Mucosa of descending colon (tissue), 3 donors: ENCODE results near the gene CDC42BPG. TPM values are rescaled to one million over a fixed set of nuclear protein-coding genes. Genes with fewer than 3 reads are reported as not detected.

Experiments
- ATAC-seq: fragments of 200-7000 bp; cut with Tn5 transposase; one replicate; pipeline ENCODE4 v1.9.1; 2020; ENCODE audit warnings: mild to moderate bottlenecking, moderate library complexity
- DNase-seq, 3 donors: peaks; one replicate each; pipeline ENCODE4 v3.0.0-alpha.2; 2020
- H3K36me3 ChIP-seq: fragments of 200-600 bp; one replicate; pipeline ENCODE4 v1.8.0; 2021; ENCODE audit warnings: low read depth, mild to moderate bottlenecking
- H3K4me1 ChIP-seq: fragments of 200-600 bp; one replicate; pipeline ENCODE4 v1.8.0; 2021; ENCODE audit warnings: low read depth, mild to moderate bottlenecking
- H3K4me3 ChIP-seq: fragments of 200-600 bp; one replicate; pipeline ENCODE4 v1.8.0; 2021; ENCODE audit warnings: mild to moderate bottlenecking
- H3K9me3 ChIP-seq: fragments of 200-600 bp; one replicate; pipeline ENCODE4 v1.8.0; 2021; ENCODE audit warnings: mild to moderate bottlenecking
- intact Hi-C, 2 donors: fragments of 100-400 bp; cut with DNase I in 1 of 2; cut with micrococcal nuclease in 1 of 2; formaldehyde crosslinking; loops; one replicate each; pipeline versions ENCODE4 v1.11.0 to v1.11.1; 2022; cut with DNase I, micrococcal nuclease
- total RNA-seq, 3 donors: library from RNA; stranded (reverse); fragmentation: NEBNext Ultra II Directional in 2 of 3; extraction: Animal tissue kit (Norgen Biotek cat#: 25700) in 2 of 3; gene quantifications; one replicate each; pipeline versions ENCODE4 v1.2.1 to v1.2.4, GENCODE V29; 2021 to 2023
- TF ChIP-seq, protein P1 (sequence below): fragments of 200-600 bp; IDR thresholded peaks from one replicate; pipeline ENCODE4 v1.8.0; 2022; ENCODE audit warnings: antibody characterized with exemption, mild to moderate bottlenecking
- donor health status: DM: no; HTN: no; CAD: no; lungs with moderate emphysema.
- donor health status: DM: no; HTN: no; CAD: no.
- donor health status: DM: no; HTN: yes; CAD: no.

The CDC42BPG gene
- total RNA-seq, 3 donors from 2014 or later, result 24.3 to 73.1 (median 32.3) TPM

GRCh38 chr11:64813826-64814225 lies 30.6 kb downstream of the CDC42BPG start:
- Histone ChIP-seq H3K36me3 (no peaks in the 10 kb centered on the region), H3K4me3 (no peak overlapping the region), H3K9me3 (no peaks in the 10 kb centered on the region), H3K4me1 (peaks cover 12% of the 10 kb centered on the region)
- TF ChIP-seq, protein P1, sequence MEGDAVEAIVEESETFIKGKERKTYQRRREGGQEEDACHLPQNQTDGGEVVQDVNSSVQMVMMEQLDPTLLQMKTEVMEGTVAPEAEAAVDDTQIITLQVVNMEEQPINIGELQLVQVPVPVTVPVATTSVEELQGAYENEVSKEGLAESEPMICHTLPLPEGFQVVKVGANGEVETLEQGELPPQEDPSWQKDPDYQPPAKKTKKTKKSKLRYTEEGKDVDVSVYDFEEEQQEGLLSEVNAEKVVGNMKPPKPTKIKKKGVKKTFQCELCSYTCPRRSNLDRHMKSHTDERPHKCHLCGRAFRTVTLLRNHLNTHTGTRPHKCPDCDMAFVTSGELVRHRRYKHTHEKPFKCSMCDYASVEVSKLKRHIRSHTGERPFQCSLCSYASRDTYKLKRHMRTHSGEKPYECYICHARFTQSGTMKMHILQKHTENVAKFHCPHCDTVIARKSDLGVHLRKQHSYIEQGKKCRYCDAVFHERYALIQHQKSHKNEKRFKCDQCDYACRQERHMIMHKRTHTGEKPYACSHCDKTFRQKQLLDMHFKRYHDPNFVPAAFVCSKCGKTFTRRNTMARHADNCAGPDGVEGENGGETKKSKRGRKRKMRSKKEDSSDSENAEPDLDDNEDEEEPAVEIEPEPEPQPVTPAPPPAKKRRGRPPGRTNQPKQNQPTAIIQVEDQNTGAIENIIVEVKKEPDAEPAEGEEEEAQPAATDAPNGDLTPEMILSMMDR, result no peak
- ATAC-seq, result no peak
- DNase-seq, result no peak
- intact Hi-C loops, result no loop called here

GRCh38 chr11:64810891-64811272 lies 33.6 kb downstream of the CDC42BPG start:
- intact Hi-C loops, result no loop called here
- TF ChIP-seq, protein P1, result no peak
- Histone ChIP-seq H3K9me3 (no peaks in the 10 kb centered on the region), H3K4me1 (peaks cover 12% of the 10 kb centered on the region), H3K4me3 (peak overlapping the region; percentile 51), H3K36me3 (no peaks in the 10 kb centered on the region)
- ATAC-seq (peak; percentile 31), DNase-seq (peak; percentile 45 to 60 (median 58))

DNA sequence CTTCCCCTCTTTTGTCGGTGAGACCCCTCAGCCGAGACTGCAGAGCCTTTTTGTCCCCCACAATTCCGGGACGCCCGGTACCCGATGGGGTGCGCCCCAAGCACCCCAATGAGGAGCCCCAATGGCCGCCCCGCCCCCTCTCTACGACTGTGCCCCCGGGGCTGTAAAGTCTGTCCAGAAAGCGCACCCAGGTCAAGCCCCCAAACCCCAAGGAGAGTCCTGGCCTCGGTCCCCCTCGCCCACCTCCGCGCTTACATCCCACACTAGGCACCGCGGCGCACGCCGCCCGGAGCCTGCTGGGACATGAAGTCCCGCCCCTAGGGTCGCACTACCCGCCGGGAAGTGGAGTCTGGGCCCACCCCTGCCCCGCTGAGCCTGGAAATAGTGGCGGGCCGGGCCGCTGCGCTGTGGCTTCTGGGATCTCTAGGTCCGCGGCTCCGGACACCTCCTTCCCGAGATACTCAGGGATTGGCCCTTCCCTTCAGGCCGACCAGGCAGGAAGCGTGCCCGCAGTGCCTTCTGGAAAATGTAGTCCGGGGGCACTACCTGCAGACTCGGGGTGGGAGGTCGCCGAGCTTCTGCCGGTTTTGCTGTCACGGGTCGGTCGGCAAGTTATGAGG lies 34.1 kb downstream of the CDC42BPG start, which contains the start of gene MEN1:
MEN1 (minus strand) TSS at position 281 of the 620 bp plus-strand sequence. CDS start 442 bp downstream, outside the sequence.
- Histone ChIP-seq H3K9me3 (no peaks in the 10 kb centered on the region), H3K4me1 (peaks cover 12% of the 10 kb centered on the region), H3K4me3 (peak within 1 kb of the TSS; percentile 51), H3K36me3 (no peaks in the 10 kb centered on the region)
- TF ChIP-seq, protein P1, result no peak
- peak; percentile 95 to 97 (median 96) for DNase-seq
- intact Hi-C loops, result no loop called here
- peak; percentile 97 for ATAC-seq

- H3K9me3 ChIP-seq, result no peaks in the 10 kb centered on the region
- no peaks in the 10 kb centered on the region for H3K36me3 ChIP-seq
- peak overlapping the region; percentile 51 for H3K4me3 ChIP-seq
- intact Hi-C loops, result no loop called here
- peaks cover 12% of the 10 kb centered on the region for H3K4me1 ChIP-seq
- peak; percentile 72 to 77 (median 76) for DNase-seq
- ATAC-seq, result peak; percentile 72
- TF ChIP-seq, protein P1, result no peak
These were observed 34.6 kb downstream of the CDC42BPG start for GRCh38 chr11:64809781-64810241.

GRCh38 chr11:64805481-64805880 lies 39.0 kb downstream of the CDC42BPG start:
- TF ChIP-seq, protein P1, result no peak
- DNase-seq (no peak), ATAC-seq (no peak)
- Histone ChIP-seq H3K4me3 (no peak overlapping the region), H3K36me3 (no peaks in the 10 kb centered on the region), H3K4me1 (peaks cover 25% of the 10 kb centered on the region), H3K9me3 (no peaks in the 10 kb centered on the region)
- intact Hi-C loops, result no loop called here
